Adipocyte (in vitro differentiated cells): ENCODE results near the gene MELTF.

Source experiments
- DNase-seq: peaks from one replicate; pipeline ENCODE4 v3.0.0-alpha.2; 2015; ENCODE audit warnings: low read depth
- H3K27me3 ChIP-seq: replicated peaks from 2 replicates; pipeline ENCODE4 v1.7.0; 2013; ENCODE audit warnings: mild to moderate bottlenecking, low read length, moderate library complexity; ENCODE audit not compliant: control insufficient read depth, insufficient read depth
- H3K36me3 ChIP-seq: 2 replicates; pipeline ENCODE4 v1.7.0; 2013; ENCODE audit warnings: low read length, mild to moderate bottlenecking, moderate library complexity; ENCODE audit not compliant: control insufficient read depth, insufficient read depth, severe bottlenecking
- H3K4me1 ChIP-seq: 2 replicates; pipeline ENCODE4 v1.7.0; 2013; ENCODE audit warnings: mild to moderate bottlenecking, low read length, moderate library complexity; ENCODE audit not compliant: control insufficient read depth, insufficient read depth
- H3K4me3 ChIP-seq: 2 replicates; pipeline ENCODE4 v1.7.0; 2013; ENCODE audit warnings: mild to moderate bottlenecking, low read length, moderate library complexity
- H3K9ac ChIP-seq: 2 replicates; pipeline ENCODE4 v1.7.0; 2013; ENCODE audit warnings: mild to moderate bottlenecking, low read length, moderate library complexity
- H3K9me3 ChIP-seq: 2 replicates; pipeline ENCODE4 v1.7.0; 2013; ENCODE audit warnings: mild to moderate bottlenecking, low read length, moderate library complexity; ENCODE audit not compliant: control insufficient read depth

Gene MELTF

DNA sequence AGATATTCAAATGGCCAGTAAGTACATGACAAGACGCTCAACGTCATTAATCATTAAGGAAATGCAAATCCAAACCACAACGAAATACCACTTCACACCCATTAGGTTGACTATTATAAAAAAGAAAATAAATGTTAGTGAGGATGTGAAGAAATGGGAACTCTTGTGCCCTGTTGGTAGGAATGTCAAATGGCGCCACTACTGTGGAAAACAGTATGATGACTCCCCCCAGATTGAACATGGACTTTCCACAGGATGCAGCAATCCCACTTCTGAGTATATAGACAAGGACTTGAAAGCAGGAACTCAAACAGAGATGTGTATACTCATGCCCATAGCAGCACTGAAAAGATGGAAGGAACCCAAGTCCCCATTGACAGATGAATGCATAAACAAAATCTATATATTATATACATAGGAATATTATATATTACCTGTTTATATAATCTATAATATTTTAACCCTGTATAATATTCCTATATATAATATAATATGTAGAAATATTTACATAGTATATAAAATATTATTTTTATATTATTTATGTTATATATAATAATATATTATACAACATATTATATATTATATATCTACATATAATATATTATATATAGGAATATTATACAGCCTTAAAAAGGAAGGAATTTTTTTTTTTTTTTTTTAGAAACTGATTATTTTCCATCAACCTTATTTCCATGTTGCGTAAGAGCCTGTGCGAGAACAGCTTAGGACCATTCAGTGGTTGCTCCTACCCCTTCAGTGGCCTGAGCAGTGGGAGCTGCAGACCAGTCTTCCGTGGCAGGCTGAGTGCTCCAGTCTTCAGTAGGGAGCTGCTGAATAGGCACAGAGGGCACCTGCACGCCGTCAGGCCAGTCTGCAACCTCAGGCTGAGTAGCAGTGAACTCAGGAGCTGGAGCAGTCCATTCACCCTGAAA, 43.4 kb downstream of the MELTF start:
- Histone ChIP-seq H3K36me3 (no peaks in the 10 kb centered on the region), H3K4me3 (no peak overlapping the region), H3K9ac (no peak overlapping the region), H3K27me3 (peaks cover 10% of the 10 kb centered on the region), H3K9me3 (peaks cover 13% of the 10 kb centered on the region), H3K4me1 (no peaks in the 10 kb centered on the region)
- DNase-seq: peak; percentile 19

DNA sequence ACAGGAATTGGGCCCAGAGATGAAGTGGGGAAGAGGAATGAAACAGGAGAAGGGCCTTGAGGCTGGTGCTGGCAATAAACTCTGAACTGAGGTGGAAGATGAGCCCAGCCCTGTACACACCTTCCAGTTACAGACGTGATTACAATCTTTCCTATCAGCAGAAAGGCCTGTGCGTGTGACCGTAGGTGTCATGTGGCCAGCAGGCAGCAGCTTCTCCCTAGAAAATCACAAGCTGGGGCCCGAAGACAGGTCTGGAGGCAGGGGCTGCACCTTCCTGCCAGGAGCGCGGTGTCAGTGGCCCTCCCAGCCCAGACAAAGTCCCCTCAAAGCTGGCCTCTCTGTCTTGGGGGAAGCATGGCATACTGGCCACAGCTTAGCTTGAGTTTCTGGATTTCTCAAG, 44.3 kb downstream of the MELTF start:
- peaks cover 3% of the 10 kb centered on the region for H3K4me1 ChIP-seq
- no peaks in the 10 kb centered on the region for H3K36me3 ChIP-seq
- DNase-seq: no peak
- peaks cover 13% of the 10 kb centered on the region for H3K9me3 ChIP-seq
- no peak overlapping the region for H3K9ac ChIP-seq
- peaks cover 9% of the 10 kb centered on the region for H3K27me3 ChIP-seq
- no peak overlapping the region for H3K4me3 ChIP-seq

DNA sequence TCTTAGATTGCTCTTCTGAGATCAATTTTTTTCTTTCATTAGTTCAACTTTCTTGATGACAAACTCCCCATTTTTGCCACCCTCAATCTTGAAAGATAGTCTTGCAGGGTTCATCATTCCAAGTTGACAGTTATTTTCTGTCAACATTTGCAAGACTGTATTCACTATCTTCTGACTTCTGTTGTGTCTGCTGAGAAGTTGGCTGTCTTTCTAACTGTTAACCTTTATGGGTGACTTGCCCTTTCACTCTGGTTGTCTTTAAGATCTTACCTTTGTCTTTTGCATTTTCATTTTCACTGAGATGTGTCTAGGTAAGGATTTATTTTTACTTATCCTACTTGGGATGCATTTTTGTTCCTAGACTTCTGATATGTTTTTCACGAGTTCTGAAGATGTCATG, 46.4 kb downstream of the MELTF start:
- DNase-seq: no peak
- H3K9ac ChIP-seq: no peak overlapping the region
- H3K27me3 ChIP-seq: peaks cover 9% of the 10 kb centered on the region
- peaks cover 19% of the 10 kb centered on the region for H3K4me1 ChIP-seq
- H3K4me3 ChIP-seq: no peak overlapping the region
- peaks cover 13% of the 10 kb centered on the region for H3K9me3 ChIP-seq
- H3K36me3 ChIP-seq: no peaks in the 10 kb centered on the region

GRCh38 chr3:196981657-196982056, 48.0 kb downstream of the MELTF start:
- H3K4me1 ChIP-seq: peaks cover 19% of the 10 kb centered on the region
- no peaks in the 10 kb centered on the region for H3K36me3 ChIP-seq
- no peak overlapping the region for H3K4me3 ChIP-seq
- H3K27me3 ChIP-seq: peaks cover under 1% of the 10 kb centered on the region
- H3K9ac ChIP-seq: no peak overlapping the region
- H3K9me3 ChIP-seq: peaks cover 13% of the 10 kb centered on the region
- no peak for DNase-seq

- peak; percentile 78 for DNase-seq
- Histone ChIP-seq H3K4me3 (no peak overlapping the region), H3K27me3 (no peaks in the 10 kb centered on the region), H3K9me3 (peaks cover 13% of the 10 kb centered on the region), H3K36me3 (no peaks in the 10 kb centered on the region), H3K9ac (peak overlapping the region; percentile 66), H3K4me1 (peaks cover 26% of the 10 kb centered on the region)
These were observed 50.1 kb downstream of the MELTF start for GRCh38 chr3:196979545-196979944.

GRCh38 chr3:196976941-196977340, 52.7 kb downstream of the MELTF start:
- Histone ChIP-seq H3K4me1 (peaks cover 26% of the 10 kb centered on the region), H3K9me3 (no peaks in the 10 kb centered on the region), H3K27me3 (no peaks in the 10 kb centered on the region), H3K36me3 (no peaks in the 10 kb centered on the region), H3K4me3 (no peak overlapping the region), H3K9ac (no peak overlapping the region)
- no peak for DNase-seq

DNA sequence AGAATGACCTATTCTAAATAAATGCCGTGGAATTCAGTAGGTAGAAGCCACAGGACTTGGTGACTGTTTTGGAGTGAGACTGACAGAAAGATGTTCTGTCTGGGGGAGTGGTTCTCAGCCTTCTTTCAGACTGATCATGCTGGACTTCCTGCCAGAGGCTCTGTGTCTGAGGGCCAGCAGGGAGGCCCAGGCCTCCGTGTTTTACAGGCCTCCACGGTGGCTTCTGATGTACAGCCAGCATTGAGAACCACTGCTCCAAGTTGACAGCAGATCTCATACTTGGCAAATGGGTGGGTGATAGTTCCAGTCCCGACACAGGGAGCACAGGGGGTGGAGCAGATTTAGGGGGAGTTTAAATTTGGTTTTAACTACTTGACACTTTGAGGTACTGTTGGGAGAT, 54.3 kb downstream of the MELTF start:
- Histone ChIP-seq H3K4me1 (peaks cover 24% of the 10 kb centered on the region), H3K9me3 (no peaks in the 10 kb centered on the region), H3K9ac (no peak overlapping the region), H3K36me3 (no peaks in the 10 kb centered on the region), H3K27me3 (no peaks in the 10 kb centered on the region), H3K4me3 (no peak overlapping the region)
- DNase-seq: no peak

GRCh38 chr3:196974661-196975060, 55.0 kb downstream of the MELTF start:
- Histone ChIP-seq H3K9ac (no peak overlapping the region), H3K9me3 (no peaks in the 10 kb centered on the region), H3K4me3 (no peak overlapping the region), H3K27me3 (no peaks in the 10 kb centered on the region), H3K4me1 (peaks cover 17% of the 10 kb centered on the region), H3K36me3 (no peaks in the 10 kb centered on the region)
- no peak for DNase-seq

GRCh38 chr3:196971094-196971698, 58.4 kb downstream of the MELTF start:
- Histone ChIP-seq H3K9me3 (no peaks in the 10 kb centered on the region), H3K4me1 (peaks cover 13% of the 10 kb centered on the region), H3K9ac (no peak overlapping the region), H3K4me3 (no peak overlapping the region), H3K27me3 (no peaks in the 10 kb centered on the region), H3K36me3 (no peaks in the 10 kb centered on the region)
- no peak for DNase-seq

GRCh38 chr3:196970547-196971093, 59.0 kb downstream of the MELTF start:
- Histone ChIP-seq H3K36me3 (no peaks in the 10 kb centered on the region), H3K9ac (peak overlapping the region; percentile 89), H3K4me1 (peaks cover 9% of the 10 kb centered on the region), H3K27me3 (no peaks in the 10 kb centered on the region), H3K4me3 (no peak overlapping the region), H3K9me3 (no peaks in the 10 kb centered on the region)
- DNase-seq: no peak
